Tibial nerve (tissue), 4 donors: ENCODE data around the gene MAMDC2.

ENCODE experiments used
- CTCF ChIP-seq, 5 experiments: fragments of 200-600 bp in 3 of 5; fragments of 450-650 bp in 2 of 5; sonication (generic) in 3 of 5; IDR thresholded peaks; one replicate each; pipeline ENCODE4 v1.5.1; 2016 to 2019; ENCODE audit warnings: antibody characterized with exemption in 5 of 5, mild to moderate bottlenecking in 3 of 5, moderate library complexity in 2 of 5
- EP300 ChIP-seq, 2 donors: sonication (generic); formaldehyde crosslinking; IDR thresholded peaks; one replicate each; pipeline ENCODE4 v1.6.1; 2017; ENCODE audit warnings: antibody characterized with exemption in 2 of 2, mild to moderate bottlenecking in 1 of 2
- POLR2A ChIP-seq, 2 donors: fragments of 450-650 bp; IDR thresholded peaks; one replicate each; pipeline ENCODE4 v1.6.1; 2017; ENCODE audit warnings: antibody characterized with exemption in 2 of 2, mild to moderate bottlenecking in 2 of 2, moderate library complexity in 2 of 2

GRCh38 chr9:70049236-70049635 lies 5.6 kb downstream of the MAMDC2 start:
- TF ChIP-seq CTCF (IDR thresholded peaks at IDR 0.05) (no peak), POLR2A (IDR thresholded peaks at IDR 0.05) (no peak), EP300 (IDR thresholded peaks at IDR 0.05) (peak in 1 of 2 donors; percentile 50)
